ENCODE data around the gene CCDC12. TPM values are rescaled to one million over a fixed set of nuclear protein-coding genes. Genes with fewer than 3 reads are reported as not detected.

CCDC12 gene
- 10 to 100 TPM; 43.2 to 60.6 (median 51.8) TPM for total RNA-seq

DNA sequence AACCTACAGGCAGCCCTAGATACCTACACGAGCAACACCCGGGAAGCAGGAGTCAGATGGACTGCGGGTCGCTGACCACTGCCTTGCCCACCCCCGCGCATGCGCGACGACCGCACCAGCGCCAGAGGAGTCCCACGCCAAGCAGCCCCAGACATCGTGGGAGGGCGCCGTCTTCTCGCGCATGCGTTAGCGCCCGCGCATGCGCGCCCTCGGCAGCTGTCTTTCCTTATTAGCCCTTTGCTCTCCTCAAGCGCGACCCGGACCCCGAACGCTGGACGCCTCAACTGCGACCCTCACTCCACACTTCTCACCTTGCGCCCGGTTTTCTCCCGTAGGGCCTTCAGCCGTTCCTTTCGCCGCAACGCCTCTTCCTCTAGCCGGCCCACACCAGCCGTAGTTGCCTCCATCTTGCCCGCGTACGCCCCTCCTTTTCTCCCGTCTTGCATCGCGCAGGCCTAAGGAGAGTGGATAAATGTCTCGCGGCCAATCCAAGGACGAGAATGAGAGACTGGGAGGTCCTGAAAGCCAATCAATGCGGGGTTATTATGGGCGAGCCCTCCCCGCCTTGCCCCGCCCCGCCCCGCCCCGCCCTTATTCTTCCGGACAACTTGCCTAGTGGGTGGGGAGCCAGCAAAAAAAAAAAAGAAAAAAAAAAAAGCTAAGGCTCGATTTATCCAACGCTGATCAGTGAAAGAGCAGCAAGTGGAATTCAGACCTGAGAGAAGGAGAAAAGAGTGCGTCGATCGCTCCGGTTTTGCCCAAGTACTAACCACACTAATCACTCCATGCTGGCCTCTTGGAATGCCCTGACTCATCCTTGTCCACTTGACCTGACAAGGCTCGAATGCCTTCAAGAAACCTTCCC, at the start of gene CCDC12:
Gene CCDC12 (minus strand): TSS at position 420 of the 865 bp plus-strand sequence. CDS start 13 bp downstream, at position 407.
- DNase-seq = peak; percentile 97
- Histone ChIP-seq H3K27ac (peak within 1 kb of the TSS; percentile 78 to 98 (median 93)), H3K9me3 (no peaks in the 10 kb centered on the region), H3K27me3 (no peaks in the 10 kb centered on the region), H3K4me3 (replicated peaks in 1 of 3) (peak within 1 kb of the TSS; percentile 58 to 98 (median 65)), H3K36me3 (no peaks in the 10 kb centered on the region), H3K4me1 (peaks cover 20 to 40% of the 10 kb centered on the region in 2 donors)
- WGBS, 2 donors = 0 to 1% methylated on average over 41 to 51 of the region's 64 CpGs
- intact Hi-C loops (cut with DNase I) = no loop called here
- TF ChIP-seq CTCF (IDR thresholded peaks at IDR 0.05) = peak in 1 of 6 experiments; percentile 2
- TF ChIP-seq POLR2A (IDR thresholded peaks at IDR 0.05) = peak in 1 of 2 donors; percentile 80

GRCh38 chr3:47024932-47025331, 48.4 kb upstream of the CCDC12 start:
- Histone ChIP-seq H3K9me3 (no peaks in the 10 kb centered on the region), H3K4me3 (replicated peaks in 1 of 3) (no peak overlapping the region), H3K4me1 (peaks cover 0 to 21% of the 10 kb centered on the region in 2 donors), H3K27ac (no peak overlapping the region), H3K27me3 (no peaks in the 10 kb centered on the region), H3K36me3 (no peaks in the 10 kb centered on the region)
- DNase-seq = no peak
- TF ChIP-seq CTCF (IDR thresholded peaks at IDR 0.05) (no peak), POLR2A (IDR thresholded peaks at IDR 0.05) (no peak)
- intact Hi-C loops (cut with DNase I) = no loop called here

DNA sequence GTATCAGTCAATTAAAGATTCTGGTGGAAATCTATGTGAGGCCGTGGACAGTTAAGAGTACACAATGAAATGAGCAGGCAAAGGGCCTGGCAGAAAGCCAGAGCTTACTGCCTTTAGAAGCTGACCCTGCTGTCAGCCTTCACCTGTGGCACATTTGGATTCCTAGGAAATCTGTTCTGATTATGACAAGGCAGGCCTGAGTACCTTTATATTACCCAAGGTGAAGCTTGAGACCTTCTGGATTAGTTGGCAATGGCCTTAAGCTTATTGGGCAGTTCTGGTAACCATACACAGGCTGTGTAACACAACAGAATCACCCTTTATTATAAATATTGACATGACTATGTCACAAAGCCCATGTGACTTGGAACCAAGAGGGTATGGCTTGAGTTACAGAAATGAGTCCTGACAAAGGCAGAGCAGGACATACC, 46.1 kb upstream of the CCDC12 start:
- intact Hi-C loops (cut with DNase I) = no loop called here
- Histone ChIP-seq H3K4me1 (peaks cover 20 to 42% of the 10 kb centered on the region in 2 donors), H3K4me3 (replicated peaks in 1 of 3) (no peak overlapping the region), H3K27me3 (no peaks in the 10 kb centered on the region), H3K27ac (peak overlapping the region in 1 of 3 donors; percentile 21), H3K9me3 (no peaks in the 10 kb centered on the region), H3K36me3 (no peaks in the 10 kb centered on the region)
- TF ChIP-seq POLR2A (IDR thresholded peaks at IDR 0.05) = no peak
- TF ChIP-seq CTCF (IDR thresholded peaks at IDR 0.05) = no peak
- DNase-seq = peak; percentile 73 to 79
- 30 to 36% methylated on average over 1 of the region's 1 CpG for WGBS, 2 donors

- Histone ChIP-seq H3K27ac (peak overlapping the region in 2 of 3 donors; percentile 8 to 57), H3K36me3 (peaks cover 4 to 8% of the 10 kb centered on the region in 2 donors), H3K9me3 (no peaks in the 10 kb centered on the region), H3K27me3 (no peaks in the 10 kb centered on the region), H3K4me3 (replicated peaks in 1 of 3) (no peak overlapping the region), H3K4me1 (peaks cover 22 to 45% of the 10 kb centered on the region in 2 donors)
- intact Hi-C loops (cut with DNase I) = no loop called here
- TF ChIP-seq CTCF (IDR thresholded peaks at IDR 0.05) (no peak), POLR2A (IDR thresholded peaks at IDR 0.05) (no peak)
- WGBS, 2 donors = 99% methylated on average over 4 of the region's 4 CpGs
- no peak for DNase-seq
Observed at GRCh38 chr3:47020311-47020710, 43.8 kb upstream of the CCDC12 start.

DNA sequence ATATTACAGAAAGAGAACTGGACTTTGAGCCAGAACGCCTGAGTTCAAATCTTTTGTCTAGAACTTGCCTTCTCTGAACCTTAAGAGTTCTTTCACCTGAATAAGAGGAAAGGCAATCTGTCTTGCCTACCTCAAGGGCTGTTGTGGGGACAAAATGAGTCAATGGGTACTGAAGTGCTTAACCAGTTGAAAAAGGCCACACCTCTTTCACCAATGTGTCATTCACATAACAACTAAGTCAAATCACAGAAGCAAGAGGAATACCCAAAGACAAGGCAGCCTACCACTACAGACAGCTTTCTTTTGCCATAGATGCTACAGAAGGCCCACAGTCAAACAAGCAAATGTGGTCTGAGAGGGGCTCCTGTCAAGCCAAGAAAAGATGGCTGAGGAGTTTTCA, 42.7 kb upstream of the CCDC12 start:
- 53 to 67% methylated on average over 1 of the region's 1 CpG for WGBS, 2 donors
- Histone ChIP-seq H3K4me3 (replicated peaks in 1 of 3) (no peak overlapping the region), H3K27ac (peak overlapping the region; percentile 4 to 57 (median 23)), H3K36me3 (peaks cover 4 to 8% of the 10 kb centered on the region in 2 donors), H3K9me3 (no peaks in the 10 kb centered on the region), H3K27me3 (no peaks in the 10 kb centered on the region), H3K4me1 (peaks cover 22 to 40% of the 10 kb centered on the region in 2 donors)
- peak; percentile 38 to 42 for DNase-seq
- intact Hi-C loops (cut with DNase I) = no loop called here
- TF ChIP-seq POLR2A (IDR thresholded peaks at IDR 0.05) (no peak), CTCF (IDR thresholded peaks at IDR 0.05) (no peak)

All from thyroid gland (tissue), 4 donors.